Large intestine (tissue), 12 donors: ENCODE data around the gene VAPA. TPM values are rescaled to one million over a fixed set of nuclear protein-coding genes. Genes with fewer than 3 reads are reported as not detected.
A peak's percentile ranks its signal among the peaks of the same experiment; 100 is the strongest.

Experiments used
- DNase-seq, 2 donors: peaks; one replicate each; pipeline versions ENCODE4 v3.0.0 to v3.0.0-alpha.2; 2013
- H3K27ac ChIP-seq: one replicate; pipeline ENCODE4 v1.5.1; 2013; ENCODE audit warnings: low read length
- H3K27me3 ChIP-seq: 2 replicates; pipeline ENCODE4 v1.6.1; 2013; ENCODE audit warnings: low read length; ENCODE audit not compliant: control insufficient read depth, insufficient read depth
- H3K36me3 ChIP-seq: 2 replicates; pipeline ENCODE4 v1.6.1; 2013; ENCODE audit warnings: low read length; ENCODE audit not compliant: control insufficient read depth, insufficient read depth
- H3K4me1 ChIP-seq: one replicate; pipeline ENCODE4 v1.6.1; 2013; ENCODE audit warnings: low read length; ENCODE audit not compliant: control insufficient read depth, insufficient read depth
- H3K4me3 ChIP-seq: one replicate; pipeline ENCODE4 v1.5.1; 2013; ENCODE audit warnings: low read length
- H3K9me3 ChIP-seq: one replicate; pipeline ENCODE4 v1.6.1; 2013; ENCODE audit warnings: mild to moderate bottlenecking, low read depth, low read length, moderate library complexity; ENCODE audit not compliant: control insufficient read depth
- WGBS: methylation state at CpG from one replicate; pipeline ENCODE4 v1.1.5; 2013; ENCODE audit warnings: low lambda C conversion rate; ENCODE audit not compliant: insufficient coverage; 5-methylcytosine and 5-hydroxymethylcytosine counted together
- long read RNA-seq, 11 donors: transcript quantifications; one replicate each; lab custom pipeline, GENCODE V29; 2026
- polyA plus RNA-seq: library from polyadenylated mRNA; unstranded; fragments of 120-200 nt; gene quantifications from one replicate; pipeline ENCODE4 v1.2.1, GENCODE V29; 2013

VAPA gene
- polyA plus RNA-seq = 268 TPM
- long read RNA-seq, donor 1, full-length matches to known transcripts = 49 of 123 reads
- long read RNA-seq, donor 1, partial matches to known transcripts = 74 of 123 reads
- long read RNA-seq, donor 1, other reads (novel, unspliced or antisense) = 0 of 123 reads
- long read RNA-seq, donor 2, full-length matches to known transcripts = 138 of 159 reads
- long read RNA-seq, donor 2, partial matches to known transcripts = 5 of 159 reads
- long read RNA-seq, donor 2, other reads (novel, unspliced or antisense) = 16 of 159 reads
- long read RNA-seq, donor 3 = 0 reads
- long read RNA-seq, donor 4, full-length matches to known transcripts = 8 of 8 reads
- long read RNA-seq, donor 4, partial matches to known transcripts = 0 of 8 reads
- long read RNA-seq, donor 4, other reads (novel, unspliced or antisense) = 0 of 8 reads
- long read RNA-seq, donor 5, full-length matches to known transcripts = 47 of 98 reads
- long read RNA-seq, donor 5, partial matches to known transcripts = 51 of 98 reads
- long read RNA-seq, donor 5, other reads (novel, unspliced or antisense) = 0 of 98 reads
- long read RNA-seq, donor 6, full-length matches to known transcripts = 124 of 153 reads
- long read RNA-seq, donor 6, partial matches to known transcripts = 13 of 153 reads
- long read RNA-seq, donor 6, other reads (novel, unspliced or antisense) = 16 of 153 reads
- long read RNA-seq, donor 7, full-length matches to known transcripts = 35 of 66 reads
- long read RNA-seq, donor 7, partial matches to known transcripts = 31 of 66 reads
- long read RNA-seq, donor 7, other reads (novel, unspliced or antisense) = 0 of 66 reads
- long read RNA-seq, donor 8, full-length matches to known transcripts = 151 of 170 reads
- long read RNA-seq, donor 8, partial matches to known transcripts = 14 of 170 reads
- long read RNA-seq, donor 8, other reads (novel, unspliced or antisense) = 5 of 170 reads
- long read RNA-seq, donor 9, full-length matches to known transcripts = 90 of 96 reads
- long read RNA-seq, donor 9, partial matches to known transcripts = 0 of 96 reads
- long read RNA-seq, donor 9, other reads (novel, unspliced or antisense) = 6 of 96 reads
- long read RNA-seq, donor 10, full-length matches to known transcripts = 131 of 270 reads
- long read RNA-seq, donor 10, partial matches to known transcripts = 122 of 270 reads
- long read RNA-seq, donor 10, other reads (novel, unspliced or antisense) = 17 of 270 reads
- long read RNA-seq, donor 11, full-length matches to known transcripts = 80 of 86 reads
- long read RNA-seq, donor 11, partial matches to known transcripts = 0 of 86 reads
- long read RNA-seq, donor 11, other reads (novel, unspliced or antisense) = 6 of 86 reads

GRCh38 chr18:9913526-9914333 is at the start of gene VAPA:
Gene VAPA, plus strand, starts transcription at chr18:9914016. Its CDS starts 241 bp downstream, at chr18:9914257.
- Histone ChIP-seq H3K9me3 (no peaks in the 10 kb centered on the region), H3K4me1 (peaks cover 16% of the 10 kb centered on the region), H3K36me3 (no peaks in the 10 kb centered on the region), H3K27ac (peak within 1 kb of the TSS; percentile 95), H3K27me3 (no peaks in the 10 kb centered on the region), H3K4me3 (peak within 1 kb of the TSS; percentile 71)
- peak; percentile 99 for DNase-seq
- no CpG with 5 or more reads among the region's 87 CpGs for WGBS

- no peak overlapping the region for H3K27ac ChIP-seq
- H3K36me3 ChIP-seq = no peaks in the 10 kb centered on the region
- peaks cover 22% of the 10 kb centered on the region for H3K4me1 ChIP-seq
- WGBS = 100% methylated on average over 1 of the region's 7 CpGs
- no peak overlapping the region for H3K4me3 ChIP-seq
- H3K27me3 ChIP-seq = no peaks in the 10 kb centered on the region
- DNase-seq = no peak
- H3K9me3 ChIP-seq = no peaks in the 10 kb centered on the region
Observed at GRCh38 chr18:9865764-9866490, 47.9 kb upstream of the VAPA start.

GRCh38 chr18:9866627-9867026 is 47.2 kb upstream of the VAPA start:
- Histone ChIP-seq H3K4me3 (no peak overlapping the region), H3K27me3 (no peaks in the 10 kb centered on the region), H3K36me3 (no peaks in the 10 kb centered on the region), H3K9me3 (no peaks in the 10 kb centered on the region), H3K4me1 (peaks cover 27% of the 10 kb centered on the region), H3K27ac (no peak overlapping the region)
- no peak for DNase-seq
- no CpG with 5 or more reads among the region's 3 CpGs for WGBS

- Histone ChIP-seq H3K4me1 (peaks cover 27% of the 10 kb centered on the region), H3K4me3 (no peak overlapping the region), H3K36me3 (no peaks in the 10 kb centered on the region), H3K27ac (no peak overlapping the region), H3K27me3 (no peaks in the 10 kb centered on the region), H3K9me3 (no peaks in the 10 kb centered on the region)
- 67% methylated on average over 2 of the region's 4 CpGs for WGBS
- no peak for DNase-seq
Observed at GRCh38 chr18:9867071-9867594, 46.7 kb upstream of the VAPA start.

GRCh38 chr18:9868857-9869714 is 44.7 kb upstream of the VAPA start:
- peak overlapping the region; percentile 83 for H3K27ac ChIP-seq
- peak; percentile 79 to 93 for DNase-seq

GRCh38 chr18:9869715-9870430 is 43.9 kb upstream of the VAPA start:
- WGBS = 41% methylated on average over 4 of the region's 9 CpGs
- peak overlapping the region; percentile 83 for H3K27ac ChIP-seq

More at GRCh38 chr18:9868857-9869714, 44.7 kb upstream of the VAPA start:
- no peak overlapping the region for H3K4me3 ChIP-seq
- WGBS = no CpG with 5 or more reads among the region's 6 CpGs
- H3K4me1 ChIP-seq = peaks cover 27% of the 10 kb centered on the region
- no peaks in the 10 kb centered on the region for H3K36me3 ChIP-seq
- no peaks in the 10 kb centered on the region for H3K9me3 ChIP-seq
- no peaks in the 10 kb centered on the region for H3K27me3 ChIP-seq

GRCh38 chr18:9870431-9871008 is 43.3 kb upstream of the VAPA start:
- WGBS = 0% methylated on average over 1 of the region's 4 CpGs
- no peaks in the 10 kb centered on the region for H3K9me3 ChIP-seq
- H3K27me3 ChIP-seq = no peaks in the 10 kb centered on the region
- H3K4me1 ChIP-seq = peaks cover 27% of the 10 kb centered on the region
- no peak overlapping the region for H3K4me3 ChIP-seq
- no peaks in the 10 kb centered on the region for H3K36me3 ChIP-seq
- peak; percentile 43 to 71 for DNase-seq
- peak overlapping the region; percentile 83 for H3K27ac ChIP-seq

More at GRCh38 chr18:9869715-9870430, 43.9 kb upstream of the VAPA start:
- Histone ChIP-seq H3K4me3 (no peak overlapping the region), H3K4me1 (peaks cover 27% of the 10 kb centered on the region), H3K27me3 (no peaks in the 10 kb centered on the region), H3K36me3 (no peaks in the 10 kb centered on the region), H3K9me3 (no peaks in the 10 kb centered on the region)
- peak; percentile 74 to 87 for DNase-seq
